ENCODE results near the gene NRXN2. TPM values are rescaled to one million over a fixed set of nuclear protein-coding genes. Genes with fewer than 3 reads are reported as not detected.
A peak's percentile ranks its signal among the peaks of the same experiment; 100 is the strongest.

The NRXN2 gene
- total RNA-seq, 1 donor from 2014 or later = 0.14 TPM

GRCh38 chr11:64660706-64661105 is 62.3 kb downstream of the NRXN2 start:
- H3K27me3 Mint-ChIP-seq (ENCODE audit: low read depth, unreplicated experiment) = peaks cover 14% of the 10 kb centered on the region
- Histone ChIP-seq H3K9ac (ENCODE audit: low read length) (no peak overlapping the region), H3K79me2 (ENCODE audit: insufficient read depth, low read length) (no peaks in the 10 kb centered on the region), H3K27me3 (ENCODE audit: insufficient read depth, low read length) (no peaks in the 10 kb centered on the region), H3K4me2 (ENCODE audit: low read length) (peak overlapping the region; percentile 15), H2AFZ (ENCODE audit: low read depth, low read length) (no peak overlapping the region), H3K4me1 (ENCODE audit: insufficient read depth, low read length) (peaks cover 25% of the 10 kb centered on the region), H3K9me3 (ENCODE audit: insufficient read depth, low read depth, low read length) (no peaks in the 10 kb centered on the region), H3K4me3 (ENCODE audit: insufficient read depth, low read depth, low read length) (no peak overlapping the region), H3K27ac (ENCODE audit: low read depth, low read length) (no peak overlapping the region), H3K36me3 (ENCODE audit: insufficient read depth, low read length) (no peaks in the 10 kb centered on the region), H4K20me1 (ENCODE audit: insufficient read depth, low read length) (no peaks in the 10 kb centered on the region)
- no peaks in the 10 kb centered on the region for H3K36me3 Mint-ChIP-seq (ENCODE audit: low read depth, unreplicated experiment)
- H3K4me3 Mint-ChIP-seq (ENCODE audit: unreplicated experiment) = no peak overlapping the region
- TF ChIP-seq CTCF (IDR thresholded peaks at IDR 0.05; ENCODE audit: insufficient read depth, low read depth, low read length) (no peak), EZH2 (IDR thresholded peaks at IDR 0.05; ENCODE audit: insufficient read depth, low read length) (no peak)
- no peaks in the 10 kb centered on the region for H3K9me3 Mint-ChIP-seq (ENCODE audit: unreplicated experiment)
- no peak for DNase-seq (ENCODE audit: low read depth)
- no peak overlapping the region for H3K27ac Mint-ChIP-seq (ENCODE audit: unreplicated experiment)
- no peak for FAIRE-seq
- H3K4me1 Mint-ChIP-seq (ENCODE audit: low read depth, unreplicated experiment) = peaks cover 14% of the 10 kb centered on the region

- Mint-ChIP-seq H3K4me3 (ENCODE audit: unreplicated experiment) (no peak overlapping the region), H3K36me3 (ENCODE audit: low read depth, unreplicated experiment) (no peaks in the 10 kb centered on the region), H3K9me3 (ENCODE audit: unreplicated experiment) (no peaks in the 10 kb centered on the region), H3K27ac (ENCODE audit: unreplicated experiment) (peak overlapping the region; percentile 42), H3K4me1 (ENCODE audit: low read depth, unreplicated experiment) (peaks cover 14% of the 10 kb centered on the region), H3K27me3 (ENCODE audit: low read depth, unreplicated experiment) (peaks cover 14% of the 10 kb centered on the region)
- FAIRE-seq (no peak), DNase-seq (ENCODE audit: low read depth) (no peak)
- no peaks in the 10 kb centered on the region for H3K36me3 ChIP-seq (ENCODE audit: insufficient read depth, low read length)
- peak overlapping the region; percentile 24 for H3K27ac ChIP-seq (ENCODE audit: low read depth, low read length)
- no peak overlapping the region for H3K9ac ChIP-seq (ENCODE audit: low read length)
- no peaks in the 10 kb centered on the region for H3K27me3 ChIP-seq (ENCODE audit: insufficient read depth, low read length)
- peaks cover 25% of the 10 kb centered on the region for H3K4me1 ChIP-seq (ENCODE audit: insufficient read depth, low read length)
- no peak overlapping the region for H2AFZ ChIP-seq (ENCODE audit: low read depth, low read length)
- no peak for TF ChIP-seq EZH2 (IDR thresholded peaks at IDR 0.05; ENCODE audit: insufficient read depth, low read length)
- no peaks in the 10 kb centered on the region for H3K79me2 ChIP-seq (ENCODE audit: insufficient read depth, low read length)
- H3K9me3 ChIP-seq (ENCODE audit: insufficient read depth, low read depth, low read length) = no peaks in the 10 kb centered on the region
- H3K4me2 ChIP-seq (ENCODE audit: low read length) = peak overlapping the region; percentile 64
- H3K4me3 ChIP-seq (ENCODE audit: insufficient read depth, low read depth, low read length) = no peak overlapping the region
- no peaks in the 10 kb centered on the region for H4K20me1 ChIP-seq (ENCODE audit: insufficient read depth, low read length)
These were observed 62.8 kb downstream of the NRXN2 start for GRCh38 chr11:64660205-64660604.

GRCh38 chr11:64659417-64660144 is 63.4 kb downstream of the NRXN2 start:
- H3K9me3 Mint-ChIP-seq (ENCODE audit: unreplicated experiment) = no peaks in the 10 kb centered on the region
- H3K27me3 Mint-ChIP-seq (ENCODE audit: low read depth, unreplicated experiment) = peaks cover 16% of the 10 kb centered on the region
- DNase-seq (ENCODE audit: low read depth) (peak; percentile 84), FAIRE-seq (peak; percentile 59)
- H3K79me2 ChIP-seq (ENCODE audit: insufficient read depth, low read length) = no peaks in the 10 kb centered on the region
- H3K4me3 Mint-ChIP-seq (ENCODE audit: unreplicated experiment) = no peak overlapping the region
- H2AFZ ChIP-seq (ENCODE audit: low read depth, low read length) = peak overlapping the region; percentile 18
- TF ChIP-seq EZH2 (IDR thresholded peaks at IDR 0.05; ENCODE audit: insufficient read depth, low read length) = no peak
- no peak overlapping the region for H3K27ac Mint-ChIP-seq (ENCODE audit: unreplicated experiment)
- peak overlapping the region; percentile 64 for H3K4me2 ChIP-seq (ENCODE audit: low read length)
- no peaks in the 10 kb centered on the region for H3K36me3 Mint-ChIP-seq (ENCODE audit: low read depth, unreplicated experiment)
- peaks cover 14% of the 10 kb centered on the region for H3K4me1 Mint-ChIP-seq (ENCODE audit: low read depth, unreplicated experiment)
- H3K36me3 ChIP-seq (ENCODE audit: insufficient read depth, low read length) = no peaks in the 10 kb centered on the region
- H4K20me1 ChIP-seq (ENCODE audit: insufficient read depth, low read length) = no peaks in the 10 kb centered on the region
- peaks cover 25% of the 10 kb centered on the region for H3K4me1 ChIP-seq (ENCODE audit: insufficient read depth, low read length)
- H3K4me3 ChIP-seq (ENCODE audit: insufficient read depth, low read depth, low read length) = no peak overlapping the region
- peak overlapping the region; percentile 48 for H3K27ac ChIP-seq (ENCODE audit: low read depth, low read length)
- peaks cover 3% of the 10 kb centered on the region for H3K27me3 ChIP-seq (ENCODE audit: insufficient read depth, low read length)
- H3K9ac ChIP-seq (ENCODE audit: low read length) = peak overlapping the region; percentile 19
- H3K9me3 ChIP-seq (ENCODE audit: insufficient read depth, low read depth, low read length) = no peaks in the 10 kb centered on the region

Measured in astrocyte (in vitro differentiated cells and primary cell).